Smooth muscle cell (in vitro differentiated cells): Measurements from ENCODE around the gene CCT7. TPM values are rescaled to one million over a fixed set of nuclear protein-coding genes. Genes with fewer than 3 reads are reported as not detected.
"Not testable (repeated sequence)": the region's sequence is repeated elsewhere in the genome, so short reads cannot be mapped to it uniquely, and the experiment has no call there.

ENCODE experiments used
- DNase-seq: peaks from one replicate; lab custom pipeline; 2025; ENCODE audit not compliant: unreplicated experiment; lab: John Stamatoyannopoulos, UW
- H2AFZ ChIP-seq: fragments of 200-600 bp; sonication (generic); 2 replicates; pipeline ENCODE4 v1.6.0; 2016; ENCODE audit warnings: antibody characterized with exemption, low read depth, mild to moderate bottlenecking
- H3F3A ChIP-seq: fragments of 200-600 bp; sonication (generic); 2 replicates; pipeline ENCODE4 v1.6.0; 2017; ENCODE audit warnings: antibody characterized with exemption, low read depth
- H3K27ac ChIP-seq: fragments of 200-600 bp; sonication (generic); 2 replicates; pipeline ENCODE4 v1.5.1; 2016; ENCODE audit warnings: low read depth, mild to moderate bottlenecking
- H3K27me3 ChIP-seq: fragments of 200-600 bp; sonication (generic); 2 replicates; pipeline ENCODE4 v1.6.1; 2016; ENCODE audit warnings: low read depth, mild to moderate bottlenecking
- H3K36me3 ChIP-seq: fragments of 200-600 bp; sonication (generic); 2 replicates; pipeline ENCODE4 v1.5.1; 2016; ENCODE audit warnings: low read depth
- H3K4me1 ChIP-seq: fragments of 200-600 bp; sonication (generic); 2 replicates; pipeline ENCODE4 v1.5.1; 2016; ENCODE audit warnings: low read depth
- H3K4me2 ChIP-seq: fragments of 200-600 bp; sonication (generic); 2 replicates; pipeline ENCODE4 v1.6.0; 2016; ENCODE audit warnings: mild to moderate bottlenecking
- H3K4me3 ChIP-seq: fragments of 200-600 bp; sonication (generic); 2 replicates; pipeline ENCODE4 v1.5.1; 2016; ENCODE audit warnings: mild to moderate bottlenecking
- H3K79me2 ChIP-seq: fragments of 200-600 bp; sonication (generic); 2 replicates; pipeline ENCODE4 v1.6.0; 2016; ENCODE audit warnings: low read depth, mild to moderate bottlenecking
- H3K9ac ChIP-seq: fragments of 200-600 bp; sonication (generic); 2 replicates; pipeline ENCODE4 v1.6.0; 2016; ENCODE audit warnings: low read depth
- H3K9me3 ChIP-seq: fragments of 200-600 bp; sonication (generic); replicated peaks from 2 replicates; pipeline ENCODE4 v1.5.1; 2016; ENCODE audit warnings: low read depth
- H4K20me1 ChIP-seq: fragments of 200-600 bp; sonication (generic); 2 replicates; pipeline ENCODE4 v1.6.0; 2016; ENCODE audit warnings: low read depth
- CTCF ChIP-seq: fragments of 200-600 bp; sonication (generic); IDR thresholded peaks from 2 replicates; pipeline ENCODE4 v1.5.1; 2017; ENCODE audit warnings: borderline replicate concordance, mild to moderate bottlenecking, antibody characterized with exemption; ENCODE audit not compliant: insufficient read depth, poor library complexity, severe bottlenecking
- WGBS: methylation state at CpG from one replicate; pipeline ENCODE4 v1.1.7; 2016; ENCODE audit warnings: low lambda C conversion rate; 5-methylcytosine and 5-hydroxymethylcytosine counted together
- polyA plus RNA-seq: library from polyadenylated mRNA; unstranded; fragments of >200 nt; fragmentation: Nextera tagmentation; extraction: Ambion mirVana; gene quantifications from 2 replicates; pipeline ENCODE4 v1.2.1, GENCODE V29; 2016
- total RNA-seq: library from RNA; depleted of rRNA; stranded (reverse); fragments of >200 nt; gene quantifications from 2 replicates; pipeline ENCODE4 v1.2.3, GENCODE V29; 2014

The CCT7 gene
- total and polyA plus RNA-seq, 2 experiments from 2014 or later, result 197 to 212 TPM

- Histone ChIP-seq H3K4me2 (no peak overlapping the region), H3K27me3 (no peaks in the 10 kb centered on the region), H3K79me2 (no peaks in the 10 kb centered on the region), H3F3A (no peaks in the 10 kb centered on the region), H3K4me1 (no peaks in the 10 kb centered on the region), H2AFZ (no peak overlapping the region), H3K27ac (no peak overlapping the region), H3K9ac (no peak overlapping the region), H3K36me3 (no peaks in the 10 kb centered on the region), H3K9me3 (no peaks in the 10 kb centered on the region), H4K20me1 (peaks cover 4% of the 10 kb centered on the region), H3K4me3 (no peak overlapping the region)
- WGBS, result 93% methylated on average over 4 of the region's 4 CpGs
- DNase-seq, result no peak
- no peak for TF ChIP-seq CTCF
These were observed 28.1 kb downstream of the CCT7 start for GRCh38 chr2:73262108-73262651.

- WGBS, result 95% methylated on average over 18 of the region's 18 CpGs
- H3K4me3 ChIP-seq, H3K9me3 ChIP-seq: not testable (repeated sequence)
These were observed 28.8 kb downstream of the CCT7 start for GRCh38 chr2:73262691-73263429.

GRCh38 chr2:73263540-73264331 is 29.6 kb downstream of the CCT7 start:
- Histone ChIP-seq H3K79me2 (no peaks in the 10 kb centered on the region), H3K4me3 (no peak overlapping the region), H3K27me3 (peaks cover 15% of the 10 kb centered on the region), H3K4me1 (peaks cover 3% of the 10 kb centered on the region), H2AFZ (no peak overlapping the region), H3K27ac (no peak overlapping the region), H4K20me1 (peaks cover 12% of the 10 kb centered on the region), H3F3A (no peaks in the 10 kb centered on the region), H3K36me3 (no peaks in the 10 kb centered on the region), H3K9me3 (no peaks in the 10 kb centered on the region), H3K4me2 (no peak overlapping the region), H3K9ac (no peak overlapping the region)
- no peak for DNase-seq
- no peak for TF ChIP-seq CTCF
- WGBS, result 97% methylated on average over 16 of the region's 16 CpGs

More at GRCh38 chr2:73262691-73263429, 28.8 kb downstream of the CCT7 start:
- not testable (repeated sequence) for H4K20me1 ChIP-seq, H2AFZ ChIP-seq, H3K36me3 ChIP-seq, H3K4me1 ChIP-seq, H3K79me2 ChIP-seq, H3K9ac ChIP-seq, H3K27me3 ChIP-seq, DNase-seq, H3F3A ChIP-seq, H3K4me2 ChIP-seq, H3K27ac ChIP-seq

- H3F3A ChIP-seq, result no peaks in the 10 kb centered on the region
- H3K9ac ChIP-seq, result no peak overlapping the region
- DNase-seq, result no peak
- H3K4me3 ChIP-seq, result no peak overlapping the region
- H4K20me1 ChIP-seq, result peaks cover 16% of the 10 kb centered on the region
- no peak overlapping the region for H3K27ac ChIP-seq
- TF ChIP-seq CTCF, result no peak
- 93% methylated on average over 13 of the region's 15 CpGs for WGBS
- H3K36me3 ChIP-seq, result no peaks in the 10 kb centered on the region
- H3K4me1 ChIP-seq, result peaks cover 8% of the 10 kb centered on the region
- H2AFZ ChIP-seq, result no peak overlapping the region
- no peak overlapping the region for H3K4me2 ChIP-seq
- no peaks in the 10 kb centered on the region for H3K79me2 ChIP-seq
- H3K9me3 ChIP-seq, result no peaks in the 10 kb centered on the region
- H3K27me3 ChIP-seq, result peaks cover 20% of the 10 kb centered on the region
These were observed 30.2 kb downstream of the CCT7 start for GRCh38 chr2:73264332-73264606.
